ENCODE data around the gene CDCA8.

The CDCA8 gene

GRCh38 chr1:37739222-37739621 is 46.9 kb downstream of the CDCA8 start:
- H2AFZ ChIP-seq: no peak overlapping the region
- H3K36me3 ChIP-seq (ENCODE audit: control insufficient read depth, insufficient read depth, low read length): no peaks in the 10 kb centered on the region
- no peak overlapping the region for H3K4me3 ChIP-seq (ENCODE audit: low read depth, low read length)
- H3K27me3 ChIP-seq (ENCODE audit: control insufficient read depth, insufficient read depth, low read length): no peaks in the 10 kb centered on the region
- no peaks in the 10 kb centered on the region for H3K79me2 ChIP-seq
- no peak overlapping the region for H3K9ac ChIP-seq
- no peaks in the 10 kb centered on the region for H3K9me3 ChIP-seq (ENCODE audit: control insufficient read depth, low read length)
- H3K4me1 ChIP-seq: no peaks in the 10 kb centered on the region
- H3K4me2 ChIP-seq (ENCODE audit: low read length): no peak overlapping the region
- no peak for TF ChIP-seq CTCF (IDR thresholded peaks at IDR 0.05)
- no peak overlapping the region for H3K27ac ChIP-seq

- no peak for TF ChIP-seq CTCF (IDR thresholded peaks at IDR 0.05)
Observed at GRCh38 chr1:37741130-37741529, 48.8 kb downstream of the CDCA8 start.

GRCh38 chr1:37741662-37742061 is 49.3 kb downstream of the CDCA8 start:
- no peaks in the 10 kb centered on the region for H3K79me2 ChIP-seq
- no peaks in the 10 kb centered on the region for H3K27me3 ChIP-seq (ENCODE audit: control insufficient read depth, insufficient read depth, low read length)

More at GRCh38 chr1:37741130-37741529, 48.8 kb downstream of the CDCA8 start:
- Histone ChIP-seq H3K9ac (no peak overlapping the region), H3K79me2 (no peaks in the 10 kb centered on the region), H2AFZ (no peak overlapping the region), H3K4me3 (ENCODE audit: low read depth, low read length) (no peak overlapping the region), H3K4me1 (no peaks in the 10 kb centered on the region), H3K4me2 (ENCODE audit: low read length) (no peak overlapping the region), H3K27ac (no peak overlapping the region), H3K27me3 (ENCODE audit: control insufficient read depth, insufficient read depth, low read length) (no peaks in the 10 kb centered on the region), H3K36me3 (ENCODE audit: control insufficient read depth, insufficient read depth, low read length) (no peaks in the 10 kb centered on the region), H3K9me3 (ENCODE audit: control insufficient read depth, low read length) (no peaks in the 10 kb centered on the region)

GRCh38 chr1:37746806-37747205 is 54.5 kb downstream of the CDCA8 start:
- no peak for TF ChIP-seq CTCF (IDR thresholded peaks at IDR 0.05)
- H3K27me3 ChIP-seq (ENCODE audit: control insufficient read depth, insufficient read depth, low read length): no peaks in the 10 kb centered on the region

More at GRCh38 chr1:37741662-37742061, 49.3 kb downstream of the CDCA8 start:
- H3K4me3 ChIP-seq (ENCODE audit: low read depth, low read length): no peak overlapping the region
- no peaks in the 10 kb centered on the region for H3K36me3 ChIP-seq (ENCODE audit: control insufficient read depth, insufficient read depth, low read length)
- H3K9ac ChIP-seq: no peak overlapping the region
- H3K9me3 ChIP-seq (ENCODE audit: control insufficient read depth, low read length): no peaks in the 10 kb centered on the region
- H3K4me2 ChIP-seq (ENCODE audit: low read length): no peak overlapping the region
- no peak for TF ChIP-seq CTCF (IDR thresholded peaks at IDR 0.05)
- H2AFZ ChIP-seq: no peak overlapping the region
- H3K27ac ChIP-seq: no peak overlapping the region
- H3K4me1 ChIP-seq: no peaks in the 10 kb centered on the region

GRCh38 chr1:37748565-37748964 is 56.2 kb downstream of the CDCA8 start:
- no peak overlapping the region for H3K27ac ChIP-seq
- no peak for TF ChIP-seq CTCF (IDR thresholded peaks at IDR 0.05)
- H3K4me1 ChIP-seq: no peaks in the 10 kb centered on the region
- no peaks in the 10 kb centered on the region for H3K79me2 ChIP-seq
- H3K9me3 ChIP-seq (ENCODE audit: control insufficient read depth, low read length): no peaks in the 10 kb centered on the region
- H2AFZ ChIP-seq: no peak overlapping the region
- no peaks in the 10 kb centered on the region for H3K36me3 ChIP-seq (ENCODE audit: control insufficient read depth, insufficient read depth, low read length)
- no peak overlapping the region for H3K4me2 ChIP-seq (ENCODE audit: low read length)
- H3K9ac ChIP-seq: no peak overlapping the region
- H3K4me3 ChIP-seq (ENCODE audit: low read depth, low read length): no peak overlapping the region
- no peaks in the 10 kb centered on the region for H3K27me3 ChIP-seq (ENCODE audit: control insufficient read depth, insufficient read depth, low read length)

More at GRCh38 chr1:37746806-37747205, 54.5 kb downstream of the CDCA8 start:
- Histone ChIP-seq H3K4me3 (ENCODE audit: low read depth, low read length) (no peak overlapping the region), H3K9ac (no peak overlapping the region), H3K79me2 (no peaks in the 10 kb centered on the region), H3K4me1 (no peaks in the 10 kb centered on the region), H2AFZ (no peak overlapping the region), H3K9me3 (ENCODE audit: control insufficient read depth, low read length) (no peaks in the 10 kb centered on the region), H3K4me2 (ENCODE audit: low read length) (no peak overlapping the region), H3K27ac (no peak overlapping the region), H3K36me3 (ENCODE audit: control insufficient read depth, insufficient read depth, low read length) (no peaks in the 10 kb centered on the region)

Measured in parathyroid adenoma (tissue), 2 donors.